Measurements from ENCODE around the gene RDH5.
A peak's percentile ranks its signal among the peaks of the same experiment; 100 is the strongest.

Gene RDH5, protein sequence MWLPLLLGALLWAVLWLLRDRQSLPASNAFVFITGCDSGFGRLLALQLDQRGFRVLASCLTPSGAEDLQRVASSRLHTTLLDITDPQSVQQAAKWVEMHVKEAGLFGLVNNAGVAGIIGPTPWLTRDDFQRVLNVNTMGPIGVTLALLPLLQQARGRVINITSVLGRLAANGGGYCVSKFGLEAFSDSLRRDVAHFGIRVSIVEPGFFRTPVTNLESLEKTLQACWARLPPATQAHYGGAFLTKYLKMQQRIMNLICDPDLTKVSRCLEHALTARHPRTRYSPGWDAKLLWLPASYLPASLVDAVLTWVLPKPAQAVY

DNA sequence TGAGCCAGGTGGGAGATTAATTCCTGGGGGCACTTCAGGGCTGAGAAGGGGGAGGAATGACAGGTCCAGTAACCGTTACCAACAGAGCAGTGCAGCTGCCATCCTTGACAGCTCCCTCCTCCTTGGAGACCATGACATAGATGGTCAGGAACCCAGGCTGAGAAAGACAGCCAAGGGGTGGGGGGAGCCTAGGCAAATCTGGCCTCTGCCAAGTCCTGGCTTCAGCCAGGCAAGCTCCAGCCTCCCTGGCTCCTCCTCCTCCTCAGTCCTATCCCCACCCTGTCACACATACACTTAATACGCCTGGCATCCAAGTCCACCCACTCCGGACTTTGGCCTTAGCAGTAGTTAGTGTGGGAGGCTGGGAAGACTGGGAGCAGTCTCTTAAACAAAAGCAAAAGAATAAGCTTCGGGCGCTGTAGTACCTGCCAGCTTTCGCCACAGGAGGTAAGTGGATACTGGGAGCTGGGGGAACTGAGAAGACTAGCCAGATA lies at the start of gene RDH5:
Gene RDH5, plus strand, starts transcription at position 323 of the 494 bp plus-strand sequence. CDS start 792 bp downstream, outside the sequence.
- no peak for DNase-seq (ENCODE audit: extremely low read depth, insufficient read length)
- TF ChIP-seq, protein P1, sequence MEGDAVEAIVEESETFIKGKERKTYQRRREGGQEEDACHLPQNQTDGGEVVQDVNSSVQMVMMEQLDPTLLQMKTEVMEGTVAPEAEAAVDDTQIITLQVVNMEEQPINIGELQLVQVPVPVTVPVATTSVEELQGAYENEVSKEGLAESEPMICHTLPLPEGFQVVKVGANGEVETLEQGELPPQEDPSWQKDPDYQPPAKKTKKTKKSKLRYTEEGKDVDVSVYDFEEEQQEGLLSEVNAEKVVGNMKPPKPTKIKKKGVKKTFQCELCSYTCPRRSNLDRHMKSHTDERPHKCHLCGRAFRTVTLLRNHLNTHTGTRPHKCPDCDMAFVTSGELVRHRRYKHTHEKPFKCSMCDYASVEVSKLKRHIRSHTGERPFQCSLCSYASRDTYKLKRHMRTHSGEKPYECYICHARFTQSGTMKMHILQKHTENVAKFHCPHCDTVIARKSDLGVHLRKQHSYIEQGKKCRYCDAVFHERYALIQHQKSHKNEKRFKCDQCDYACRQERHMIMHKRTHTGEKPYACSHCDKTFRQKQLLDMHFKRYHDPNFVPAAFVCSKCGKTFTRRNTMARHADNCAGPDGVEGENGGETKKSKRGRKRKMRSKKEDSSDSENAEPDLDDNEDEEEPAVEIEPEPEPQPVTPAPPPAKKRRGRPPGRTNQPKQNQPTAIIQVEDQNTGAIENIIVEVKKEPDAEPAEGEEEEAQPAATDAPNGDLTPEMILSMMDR (IDR thresholded peaks at IDR 0.05; ENCODE audit: insufficient read depth, low read length, poor library complexity, severe bottlenecking): no peak
- H3K4me3 ChIP-seq (replicated peaks; ENCODE audit: low read depth, low read length): no peak within 1 kb of the TSS
- H3K27me3 ChIP-seq (replicated peaks; ENCODE audit: control insufficient read depth, insufficient read depth, low read length): no peaks in the 10 kb centered on the region
- peaks cover 7% of the 10 kb centered on the region for H3K36me3 ChIP-seq (ENCODE audit: control insufficient read depth, insufficient read depth, low read length)

DNA sequence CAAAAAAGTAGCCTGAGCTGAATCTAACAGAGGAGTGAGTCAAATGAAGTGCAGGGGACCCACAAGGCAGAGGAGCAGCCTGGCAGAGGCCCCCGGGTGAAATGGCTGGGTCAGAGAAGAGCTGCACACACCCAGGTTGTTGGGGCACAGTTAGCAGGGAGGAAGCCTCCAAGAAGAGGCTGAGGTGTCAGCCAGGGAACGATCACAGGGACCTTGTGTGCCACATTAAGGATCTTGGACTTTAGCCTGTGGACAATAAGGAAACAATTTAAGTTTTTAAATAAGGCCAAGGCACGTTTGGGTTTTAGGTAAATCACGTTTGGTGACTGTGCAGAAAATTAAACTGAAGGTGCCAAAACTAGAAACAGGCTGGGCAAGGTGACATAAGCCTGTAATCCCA lies 48.4 kb upstream of the RDH5 start:
- DNase-seq (ENCODE audit: extremely low read depth, insufficient read length): no peak
- TF ChIP-seq, protein P1 (IDR thresholded peaks at IDR 0.05; ENCODE audit: insufficient read depth, low read length, poor library complexity, severe bottlenecking): no peak
- no peaks in the 10 kb centered on the region for H3K36me3 ChIP-seq (ENCODE audit: control insufficient read depth, insufficient read depth, low read length)
- H3K27me3 ChIP-seq (replicated peaks; ENCODE audit: control insufficient read depth, insufficient read depth, low read length): no peaks in the 10 kb centered on the region
- no peak overlapping the region for H3K4me3 ChIP-seq (replicated peaks; ENCODE audit: low read depth, low read length)

DNA sequence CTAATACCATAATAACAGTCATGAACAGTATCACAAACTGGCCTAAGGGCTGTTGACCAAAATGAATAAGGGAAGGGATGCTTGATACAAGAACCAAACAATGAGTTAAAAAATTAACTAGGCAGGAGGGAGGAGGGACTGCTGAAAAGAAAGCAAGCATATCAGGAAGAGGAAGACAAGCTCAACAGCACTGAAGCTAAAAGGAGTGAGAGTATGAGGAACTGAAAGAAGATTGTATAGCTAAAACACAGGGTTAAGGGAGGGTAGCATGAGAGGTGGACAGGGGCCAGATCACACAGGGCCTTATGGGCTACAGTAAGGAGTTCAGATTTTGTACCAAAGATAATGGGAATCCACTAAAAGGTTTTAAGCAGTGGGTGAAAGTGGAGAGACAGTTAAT lies 46.6 kb upstream of the RDH5 start:
- peak; percentile 34 for DNase-seq (ENCODE audit: extremely low read depth, insufficient read length)
- Histone ChIP-seq H3K36me3 (ENCODE audit: control insufficient read depth, insufficient read depth, low read length) (no peaks in the 10 kb centered on the region), H3K27me3 (replicated peaks; ENCODE audit: control insufficient read depth, insufficient read depth, low read length) (no peaks in the 10 kb centered on the region), H3K4me3 (replicated peaks; ENCODE audit: low read depth, low read length) (no peak overlapping the region)
- TF ChIP-seq, protein P1 (IDR thresholded peaks at IDR 0.05; ENCODE audit: insufficient read depth, low read length, poor library complexity, severe bottlenecking): no peak

DNA sequence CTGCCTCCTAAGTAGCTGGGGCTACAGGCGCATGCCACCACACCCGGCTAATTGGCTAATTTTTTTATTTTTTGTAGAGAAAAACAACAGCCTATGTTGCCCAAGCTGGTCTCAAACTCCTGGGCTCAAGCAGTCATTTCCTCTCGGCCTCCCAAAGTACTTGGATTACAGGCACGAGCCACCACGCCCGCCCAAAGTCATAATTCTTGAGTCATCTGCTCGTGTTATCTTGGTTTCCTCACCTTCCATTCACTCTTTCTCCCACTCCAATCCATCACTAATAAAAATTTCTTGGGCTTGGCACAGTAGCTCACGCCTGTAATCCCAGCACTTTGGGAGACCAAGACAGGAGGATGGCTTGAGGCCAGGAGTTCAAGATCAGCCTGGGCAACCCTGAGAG lies 44.5 kb upstream of the RDH5 start:
- no peaks in the 10 kb centered on the region for H3K36me3 ChIP-seq (ENCODE audit: control insufficient read depth, insufficient read depth, low read length)
- DNase-seq (ENCODE audit: extremely low read depth, insufficient read length): no peak
- TF ChIP-seq, protein P1 (IDR thresholded peaks at IDR 0.05; ENCODE audit: insufficient read depth, low read length, poor library complexity, severe bottlenecking): no peak
- no peak overlapping the region for H3K4me3 ChIP-seq (replicated peaks; ENCODE audit: low read depth, low read length)
- H3K27me3 ChIP-seq (replicated peaks; ENCODE audit: control insufficient read depth, insufficient read depth, low read length): no peaks in the 10 kb centered on the region; the same call in 1 of the 2 replicates

DNA sequence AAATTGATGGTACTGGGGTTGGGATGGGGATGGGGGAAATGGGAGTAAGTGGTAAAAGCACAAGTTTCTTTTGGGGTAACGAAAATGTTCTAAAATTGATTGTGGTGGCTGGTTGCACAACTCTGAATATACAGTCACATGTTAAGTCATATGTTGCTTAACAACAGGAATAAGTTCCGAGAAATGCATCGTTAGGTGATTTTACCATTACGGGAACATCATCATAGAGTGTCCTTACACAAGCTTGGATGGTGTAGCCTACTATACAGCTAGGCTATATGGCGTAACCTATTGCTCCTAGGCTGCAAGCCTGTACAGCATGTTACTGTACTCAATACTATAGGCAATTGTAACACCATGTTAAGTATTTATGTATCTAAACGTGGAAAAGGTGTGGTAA lies 43.5 kb upstream of the RDH5 start:
- TF ChIP-seq, protein P1 (IDR thresholded peaks at IDR 0.05; ENCODE audit: insufficient read depth, low read length, poor library complexity, severe bottlenecking): no peak
- H3K36me3 ChIP-seq (ENCODE audit: control insufficient read depth, insufficient read depth, low read length): no peaks in the 10 kb centered on the region
- no peak for DNase-seq (ENCODE audit: extremely low read depth, insufficient read length)
- H3K27me3 ChIP-seq (replicated peaks; ENCODE audit: control insufficient read depth, insufficient read depth, low read length): no peaks in the 10 kb centered on the region; the same call in 1 of the 2 replicates
- no peak overlapping the region for H3K4me3 ChIP-seq (replicated peaks; ENCODE audit: low read depth, low read length)

Data from GM06990 (cell line).